ENCODE data around the gene HCAR2.

HCAR2 gene

GRCh38 chr12:122732170-122732569, 29.0 kb upstream of the HCAR2 start:
- Histone ChIP-seq H3K4me2 (ENCODE audit: low read depth, low read length, poor library complexity, severe bottlenecking) (no peak overlapping the region), H3K9me2 (replicated peaks; ENCODE audit: low read depth, low read length) (no peaks in the 10 kb centered on the region), H3K4me3 (ENCODE audit: low read length, poor library complexity, severe bottlenecking) (no peak overlapping the region), H3K4me1 (ENCODE audit: insufficient read depth, low read length, poor library complexity, severe bottlenecking) (no peaks in the 10 kb centered on the region), H3K36me3 (ENCODE audit: insufficient read depth, low read length) (no peaks in the 10 kb centered on the region), H3K27me3 (ENCODE audit: insufficient read depth, low read length, poor library complexity, severe bottlenecking) (no peaks in the 10 kb centered on the region), H2AFZ (ENCODE audit: low read length) (no peak overlapping the region), H3F3A (ENCODE audit: low read depth) (no peaks in the 10 kb centered on the region), H3K9me3 (ENCODE audit: insufficient read depth, low read depth, low read length) (no peaks in the 10 kb centered on the region), H3K79me2 (ENCODE audit: insufficient read depth, low read length) (no peaks in the 10 kb centered on the region), H3K9ac (ENCODE audit: low read depth, low read length, poor library complexity, severe bottlenecking) (no peak overlapping the region), H4K20me1 (ENCODE audit: insufficient read depth, low read length, poor library complexity, severe bottlenecking) (no peaks in the 10 kb centered on the region)
- no peak for TF ChIP-seq EZH2phosphoT487 (IDR thresholded peaks at IDR 0.05; ENCODE audit: borderline replicate concordance)
- TF ChIP-seq, protein P1, sequence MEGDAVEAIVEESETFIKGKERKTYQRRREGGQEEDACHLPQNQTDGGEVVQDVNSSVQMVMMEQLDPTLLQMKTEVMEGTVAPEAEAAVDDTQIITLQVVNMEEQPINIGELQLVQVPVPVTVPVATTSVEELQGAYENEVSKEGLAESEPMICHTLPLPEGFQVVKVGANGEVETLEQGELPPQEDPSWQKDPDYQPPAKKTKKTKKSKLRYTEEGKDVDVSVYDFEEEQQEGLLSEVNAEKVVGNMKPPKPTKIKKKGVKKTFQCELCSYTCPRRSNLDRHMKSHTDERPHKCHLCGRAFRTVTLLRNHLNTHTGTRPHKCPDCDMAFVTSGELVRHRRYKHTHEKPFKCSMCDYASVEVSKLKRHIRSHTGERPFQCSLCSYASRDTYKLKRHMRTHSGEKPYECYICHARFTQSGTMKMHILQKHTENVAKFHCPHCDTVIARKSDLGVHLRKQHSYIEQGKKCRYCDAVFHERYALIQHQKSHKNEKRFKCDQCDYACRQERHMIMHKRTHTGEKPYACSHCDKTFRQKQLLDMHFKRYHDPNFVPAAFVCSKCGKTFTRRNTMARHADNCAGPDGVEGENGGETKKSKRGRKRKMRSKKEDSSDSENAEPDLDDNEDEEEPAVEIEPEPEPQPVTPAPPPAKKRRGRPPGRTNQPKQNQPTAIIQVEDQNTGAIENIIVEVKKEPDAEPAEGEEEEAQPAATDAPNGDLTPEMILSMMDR (conservative IDR thresholded peaks at IDR 0.05; ENCODE audit: low read length) = no peak

GRCh38 chr12:122730215-122731014, 27.3 kb upstream of the HCAR2 start, which contains the start of gene HCAR1:
HCAR1 (minus strand) TSS chr12:122730844; CDS start chr12:122730339, 505 bp downstream.
- Histone ChIP-seq H3K4me1 (ENCODE audit: insufficient read depth, low read length, poor library complexity, severe bottlenecking) (peaks cover 5% of the 10 kb centered on the region), H3K4me3 (ENCODE audit: low read length, poor library complexity, severe bottlenecking) (no peak within 1 kb of the TSS), H2AFZ (ENCODE audit: low read length) (no peak within 1 kb of the TSS), H3K4me2 (ENCODE audit: low read depth, low read length, poor library complexity, severe bottlenecking) (no peak within 1 kb of the TSS), H3K9me2 (replicated peaks; ENCODE audit: low read depth, low read length) (no peaks in the 10 kb centered on the region), H3F3A (ENCODE audit: low read depth) (no peaks in the 10 kb centered on the region), H3K9ac (ENCODE audit: low read depth, low read length, poor library complexity, severe bottlenecking) (no peak within 1 kb of the TSS), H3K9me3 (ENCODE audit: insufficient read depth, low read depth, low read length) (no peaks in the 10 kb centered on the region), H3K36me3 (ENCODE audit: insufficient read depth, low read length) (no peaks in the 10 kb centered on the region), H4K20me1 (ENCODE audit: insufficient read depth, low read length, poor library complexity, severe bottlenecking) (no peaks in the 10 kb centered on the region), H3K79me2 (ENCODE audit: insufficient read depth, low read length) (no peaks in the 10 kb centered on the region), H3K27me3 (ENCODE audit: insufficient read depth, low read length, poor library complexity, severe bottlenecking) (no peaks in the 10 kb centered on the region)
- no peak for TF ChIP-seq EZH2phosphoT487 (IDR thresholded peaks at IDR 0.05; ENCODE audit: borderline replicate concordance)
- TF ChIP-seq, protein P1 (conservative IDR thresholded peaks at IDR 0.05; ENCODE audit: low read length) = no peak

DNA sequence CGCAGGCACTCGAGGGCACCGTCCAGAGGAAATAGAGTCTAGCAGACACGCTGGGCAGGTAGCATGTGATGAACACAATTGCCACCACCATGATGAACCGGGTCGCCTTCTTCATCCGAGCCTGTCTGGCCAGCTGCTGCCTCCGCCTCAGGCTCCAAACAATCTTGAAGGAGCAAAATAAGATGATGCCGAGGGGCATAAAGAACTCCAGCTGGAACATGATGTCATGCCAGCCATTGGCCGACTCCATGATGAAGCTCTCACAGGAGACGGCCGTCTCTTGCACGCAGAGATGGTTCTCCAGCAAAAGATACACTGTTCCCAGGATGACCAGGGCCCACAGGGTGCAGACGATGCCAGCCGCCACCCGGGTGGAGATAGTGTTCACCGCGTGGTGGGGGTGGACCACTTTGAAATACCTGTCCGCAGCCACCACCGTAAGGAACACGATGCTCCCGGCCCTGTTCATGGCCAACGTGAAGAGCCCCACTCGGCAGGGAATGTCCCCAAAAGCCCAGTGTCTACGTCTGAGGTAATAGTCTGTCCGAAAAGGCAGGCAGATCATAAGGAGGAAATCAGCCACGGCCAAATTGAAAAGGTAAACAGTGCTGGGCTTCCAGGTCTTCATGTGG, 26.5 kb upstream of the HCAR2 start:
- Histone ChIP-seq H3K36me3 (ENCODE audit: insufficient read depth, low read length) (no peaks in the 10 kb centered on the region), H3K27me3 (ENCODE audit: insufficient read depth, low read length, poor library complexity, severe bottlenecking) (no peaks in the 10 kb centered on the region), H3K4me3 (ENCODE audit: low read length, poor library complexity, severe bottlenecking) (no peak overlapping the region), H3F3A (ENCODE audit: low read depth) (no peaks in the 10 kb centered on the region), H3K9me2 (replicated peaks; ENCODE audit: low read depth, low read length) (no peaks in the 10 kb centered on the region), H3K4me1 (ENCODE audit: insufficient read depth, low read length, poor library complexity, severe bottlenecking) (peaks cover 5% of the 10 kb centered on the region), H3K79me2 (ENCODE audit: insufficient read depth, low read length) (no peaks in the 10 kb centered on the region), H4K20me1 (ENCODE audit: insufficient read depth, low read length, poor library complexity, severe bottlenecking) (no peaks in the 10 kb centered on the region), H3K4me2 (ENCODE audit: low read depth, low read length, poor library complexity, severe bottlenecking) (no peak overlapping the region), H3K9me3 (ENCODE audit: insufficient read depth, low read depth, low read length) (no peaks in the 10 kb centered on the region), H3K9ac (ENCODE audit: low read depth, low read length, poor library complexity, severe bottlenecking) (no peak overlapping the region), H2AFZ (ENCODE audit: low read length) (no peak overlapping the region)
- no peak for TF ChIP-seq EZH2phosphoT487 (IDR thresholded peaks at IDR 0.05; ENCODE audit: borderline replicate concordance)
- TF ChIP-seq, protein P1 (conservative IDR thresholded peaks at IDR 0.05; ENCODE audit: low read length) = no peak

All from Loucy (cell line).